Fibroblast of the aortic adventitia (primary cell): Measurements from ENCODE around the gene CDH23. TPM values are rescaled to one million over a fixed set of nuclear protein-coding genes. Genes with fewer than 3 reads are reported as not detected.

Experiments
- DNase-seq: peaks from one replicate; pipeline ENCODE4 v3.0.0-alpha.2; 2010; ENCODE audit warnings: low read depth
- H3K4me3 ChIP-seq: 2 replicates; pipeline ENCODE4 v1.5.1; 2011; ENCODE audit warnings: low read depth, mild to moderate bottlenecking, control low read depth, low read length, moderate library complexity
- CTCF ChIP-seq: IDR thresholded peaks from 2 replicates; pipeline ENCODE4 v1.5.1; 2011; ENCODE audit warnings: mild to moderate bottlenecking, low read length, control low read depth, inconsistent platforms; ENCODE audit not compliant: insufficient read depth
- total RNA-seq: library from RNA; depleted of rRNA; stranded (reverse); fragments of >200 nt; gene quantifications from 2 replicates; pipeline ENCODE4 v1.2.3, GENCODE V29; 2012; ENCODE audit warnings: low replicate concordance

CDH23 gene
- total RNA-seq, 1 donor = 0.27 TPM

DNA sequence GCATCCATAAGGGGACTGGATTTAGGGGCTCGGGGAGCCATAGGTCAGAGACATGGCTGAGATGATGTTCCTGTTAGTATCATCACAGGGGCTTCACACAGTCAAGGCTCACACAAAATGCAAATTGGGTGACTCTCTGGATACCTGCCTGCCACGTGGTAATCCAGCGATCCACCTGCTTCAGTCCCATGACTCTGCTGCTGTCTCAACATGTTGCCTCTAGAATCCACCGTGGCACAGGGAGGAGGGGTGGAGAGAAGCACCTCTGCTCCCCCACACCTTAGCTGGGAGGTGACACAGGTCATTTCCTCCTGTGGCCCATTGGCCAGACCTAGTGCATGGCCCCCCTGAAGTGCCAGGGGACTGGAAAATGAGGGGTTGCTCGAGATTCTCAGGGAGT lies 83.1 kb downstream of the CDH23 start:
- no peak for DNase-seq
- TF ChIP-seq CTCF = no peak
- H3K4me3 ChIP-seq = no peak overlapping the region

DNA sequence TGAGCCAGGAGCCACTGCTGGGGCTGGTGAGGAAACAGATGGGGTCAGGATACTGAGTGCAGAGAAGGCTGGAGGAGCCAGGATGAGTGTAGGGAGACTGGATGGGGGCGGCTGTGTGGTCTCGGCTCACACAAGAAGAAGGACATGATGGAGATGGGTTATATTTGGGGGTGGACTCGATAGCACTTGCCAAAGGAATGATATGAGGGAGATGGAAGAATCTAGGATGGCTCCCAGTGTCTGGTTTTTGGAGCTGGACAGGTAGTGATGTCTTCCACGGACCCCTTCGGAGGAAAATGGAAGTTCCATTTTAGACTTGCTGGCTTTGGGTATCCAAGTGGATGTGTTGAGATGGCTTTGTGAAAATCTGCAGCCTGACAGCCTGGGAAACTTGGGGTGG lies 83.9 kb downstream of the CDH23 start:
- no peak overlapping the region for H3K4me3 ChIP-seq
- no peak for TF ChIP-seq CTCF
- no peak for DNase-seq

DNA sequence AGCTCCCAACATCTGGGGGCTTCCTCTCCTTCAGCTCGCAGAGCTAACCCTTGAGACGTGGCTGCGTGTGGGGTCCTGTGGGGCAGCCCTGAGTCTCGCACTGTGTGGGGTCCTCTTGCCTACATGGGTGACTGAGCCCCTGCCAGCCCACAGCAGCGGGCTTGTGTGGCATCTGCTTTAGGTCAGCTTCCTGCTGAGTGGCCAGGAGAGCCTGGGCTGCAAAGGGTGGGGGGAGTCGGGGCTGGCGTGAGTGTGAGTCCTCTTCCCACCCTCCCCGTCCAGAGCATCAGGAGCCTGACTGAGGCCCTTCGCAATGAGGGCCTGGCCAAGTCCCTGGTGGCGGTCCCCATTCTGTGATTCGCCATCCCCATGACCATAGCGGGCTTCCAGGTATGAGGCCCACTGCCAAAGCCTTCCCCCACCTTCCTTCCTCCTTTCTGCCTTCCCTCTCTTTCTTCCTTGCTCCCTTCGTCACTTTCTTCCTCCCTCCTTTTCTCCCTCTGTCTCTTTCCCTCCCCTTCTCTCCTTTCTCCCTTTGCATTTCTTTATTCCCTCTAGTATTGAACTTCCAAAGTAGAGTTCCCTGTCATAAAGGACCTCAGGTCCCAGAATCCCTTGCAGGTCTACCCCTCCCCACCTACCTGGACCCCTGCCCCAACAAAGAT lies 85.2 kb downstream of the CDH23 start:
- H3K4me3 ChIP-seq = no peak overlapping the region
- no peak for TF ChIP-seq CTCF
- no peak for DNase-seq

DNA sequence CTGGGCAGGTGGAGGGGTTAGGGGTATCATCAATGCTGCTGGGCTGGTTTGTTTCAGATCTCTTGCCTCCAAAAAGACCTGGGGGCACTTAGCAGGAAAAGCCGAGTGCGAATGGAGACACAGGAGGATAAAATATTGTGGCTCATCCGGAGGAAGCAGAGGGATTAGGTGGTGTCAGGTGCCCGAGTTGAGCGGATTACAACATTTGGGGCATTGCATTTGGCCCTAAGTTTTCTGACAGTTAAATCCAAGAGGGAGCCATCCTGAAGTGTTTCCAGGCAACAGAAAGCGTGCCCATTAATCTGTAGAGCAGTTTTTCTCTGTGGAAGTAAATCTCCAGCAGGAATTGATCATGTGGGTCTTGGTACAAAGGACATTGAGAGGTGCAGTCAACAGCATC lies 85.9 kb downstream of the CDH23 start:
- no peak for DNase-seq
- TF ChIP-seq CTCF = no peak

DNA sequence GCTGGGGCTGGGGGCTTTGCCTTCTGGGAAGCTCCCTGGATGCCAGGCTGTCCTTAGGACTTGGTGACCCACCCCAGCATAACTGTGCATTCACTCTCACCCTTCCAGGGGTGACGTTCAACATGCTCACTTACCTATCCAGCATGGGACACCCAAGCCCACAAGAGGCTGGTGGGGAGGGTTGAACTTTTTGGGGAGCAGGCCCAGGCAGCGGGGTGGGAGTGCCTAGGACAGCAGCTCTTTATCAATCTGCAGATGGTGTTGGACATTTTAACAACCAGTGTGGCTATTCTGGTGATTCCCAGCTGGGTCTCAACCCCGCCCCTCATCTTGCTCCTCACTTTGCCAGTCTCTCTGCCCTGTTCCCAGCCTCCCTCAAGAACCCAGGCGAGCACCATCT lies 86.4 kb downstream of the CDH23 start:
- H3K4me3 ChIP-seq = no peak overlapping the region
- no peak for TF ChIP-seq CTCF
- DNase-seq = no peak

More for the DNA sequence above, 85.9 kb downstream of the CDH23 start:
- no peak overlapping the region for H3K4me3 ChIP-seq

DNA sequence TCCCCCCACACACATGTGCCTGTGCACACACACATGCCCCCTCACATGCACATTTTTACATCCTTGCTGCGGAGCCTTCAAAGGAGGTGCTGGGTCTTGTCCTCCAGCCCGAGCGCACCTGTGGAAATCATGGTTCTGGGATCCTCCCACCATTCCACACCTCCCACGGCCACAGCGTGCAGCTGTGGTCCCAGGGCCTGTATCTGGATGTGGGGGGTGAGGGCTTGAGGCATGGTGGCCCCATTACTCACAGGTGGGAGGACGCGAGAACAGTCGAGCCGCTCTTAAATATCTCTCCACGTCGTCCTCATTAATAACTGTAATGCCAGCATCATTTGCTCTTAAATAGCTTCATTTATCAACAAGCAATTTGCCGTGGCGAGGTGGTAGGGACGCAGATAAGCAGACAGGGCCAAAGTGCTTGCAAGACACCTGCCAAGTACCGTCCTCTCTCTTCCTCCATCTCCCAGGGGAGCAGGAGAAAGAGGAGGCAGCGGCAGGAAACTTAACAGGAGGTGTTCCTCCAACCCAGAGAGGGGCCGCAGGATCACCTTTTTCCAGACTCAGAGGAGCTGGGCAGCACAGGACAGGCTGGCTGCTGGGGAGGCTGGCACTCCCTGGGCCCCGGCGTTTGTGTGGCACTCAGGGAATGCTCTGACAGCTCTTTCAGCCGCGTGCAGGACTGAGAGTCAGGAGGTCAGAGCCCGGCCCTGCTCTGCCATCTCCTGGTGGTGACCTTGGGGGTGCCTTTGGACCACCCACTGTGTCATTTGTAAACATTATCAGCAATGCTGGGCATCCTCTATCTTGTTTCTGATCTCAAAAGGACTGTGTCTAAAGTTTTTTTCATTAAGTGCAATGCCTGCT lies 87.4 kb downstream of the CDH23 start:
- no peak for DNase-seq
- H3K4me3 ChIP-seq = no peak overlapping the region
- no peak for TF ChIP-seq CTCF
